ENCODE measurements around the gene CNBD2.
"Not testable (repeated sequence)": the region's sequence is repeated elsewhere in the genome, so short reads cannot be mapped to it uniquely, and the experiment has no call there.

Gene CNBD2

DNA sequence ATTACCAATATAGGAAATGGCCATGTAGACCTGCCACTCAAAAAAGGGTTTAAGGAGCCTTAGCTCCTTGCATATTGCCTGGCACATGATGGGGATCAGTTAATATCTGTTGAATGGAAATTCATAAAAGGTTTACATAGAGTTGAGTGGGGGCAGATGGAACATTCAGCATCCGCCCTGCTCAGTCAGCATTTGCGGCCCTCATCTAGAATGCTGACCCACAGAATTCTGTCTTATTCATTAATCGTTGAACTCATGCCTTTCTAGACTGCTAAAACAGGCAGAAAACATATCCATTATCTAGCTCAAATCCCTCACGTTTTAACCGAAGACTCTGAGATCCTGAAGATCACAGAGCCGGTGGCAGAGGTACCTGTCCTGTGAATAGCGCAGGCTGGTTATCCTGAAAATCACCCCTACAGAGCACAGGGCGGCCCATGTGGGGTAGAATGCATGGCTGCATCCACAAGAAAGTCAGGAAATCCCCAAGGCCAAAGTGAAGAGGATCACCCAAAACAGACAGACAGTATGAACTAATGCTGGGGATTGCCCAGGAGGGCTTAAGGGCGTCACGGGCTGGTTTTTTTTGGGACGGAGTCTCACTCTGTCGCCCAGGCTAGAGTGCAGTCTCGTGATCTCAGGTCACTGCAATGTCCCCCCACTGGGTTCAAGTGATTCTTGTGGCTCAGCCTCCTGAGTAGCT, 59.9 kb downstream of the CNBD2 start:
- DNase-seq, result no peak

DNA sequence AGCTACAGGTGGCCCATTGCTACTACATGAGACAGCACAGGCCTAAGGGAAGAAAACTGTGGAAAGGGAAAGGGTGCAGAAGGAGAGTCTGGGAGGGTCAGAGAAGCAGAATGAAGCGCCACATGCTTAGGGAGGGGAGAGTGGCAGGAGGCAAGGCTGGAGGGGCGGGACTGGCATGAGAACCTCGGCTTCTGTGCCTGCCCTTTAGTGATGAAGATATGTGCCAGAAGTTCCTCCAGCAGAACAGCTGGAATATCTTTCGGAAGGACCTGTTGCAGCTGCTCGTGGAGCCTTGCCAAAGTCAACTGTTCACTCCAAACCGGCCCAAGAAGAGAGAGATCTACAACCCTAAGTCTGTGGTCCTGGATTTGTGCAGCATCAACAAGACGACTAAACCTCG, 61.8 kb downstream of the CNBD2 start:
- no peak for DNase-seq

DNA sequence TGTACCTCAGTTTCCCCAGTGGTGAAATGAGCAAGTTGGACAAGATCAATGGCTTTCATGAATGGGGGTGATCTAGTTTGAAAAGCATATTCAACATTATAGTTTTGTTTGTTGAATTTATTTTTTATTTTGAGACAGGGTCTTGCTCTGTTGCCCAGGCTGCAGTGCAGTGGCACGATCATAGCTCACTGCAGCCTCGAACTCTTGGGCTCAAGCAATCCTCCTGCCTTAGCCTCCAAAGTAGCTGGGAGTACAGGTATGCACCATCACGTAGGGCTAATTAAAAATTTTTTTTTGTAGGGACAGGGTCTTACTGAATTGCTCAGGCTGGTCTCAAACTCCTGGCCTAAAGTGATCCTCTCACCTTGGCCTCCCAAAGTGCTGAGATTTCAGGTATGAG, 63.4 kb downstream of the CNBD2 start:
- no peak for DNase-seq

DNA sequence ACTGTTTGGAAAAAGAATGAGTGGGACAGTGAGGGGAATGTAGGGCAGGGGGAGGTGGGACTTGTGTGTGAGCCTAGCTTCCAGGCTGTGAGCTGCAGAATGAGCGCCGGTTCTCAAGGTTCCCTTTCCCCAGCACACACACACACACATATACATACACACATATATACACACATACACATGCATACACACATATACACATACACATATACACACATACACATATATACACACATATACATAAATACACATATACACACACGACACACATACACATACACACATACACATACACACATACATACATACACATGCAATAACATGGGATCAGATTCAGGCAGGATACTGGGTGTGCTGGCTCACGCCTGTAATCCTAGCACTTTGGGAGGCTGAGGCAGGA, 66.5 kb downstream of the CNBD2 start:
- DNase-seq, result no peak

DNA sequence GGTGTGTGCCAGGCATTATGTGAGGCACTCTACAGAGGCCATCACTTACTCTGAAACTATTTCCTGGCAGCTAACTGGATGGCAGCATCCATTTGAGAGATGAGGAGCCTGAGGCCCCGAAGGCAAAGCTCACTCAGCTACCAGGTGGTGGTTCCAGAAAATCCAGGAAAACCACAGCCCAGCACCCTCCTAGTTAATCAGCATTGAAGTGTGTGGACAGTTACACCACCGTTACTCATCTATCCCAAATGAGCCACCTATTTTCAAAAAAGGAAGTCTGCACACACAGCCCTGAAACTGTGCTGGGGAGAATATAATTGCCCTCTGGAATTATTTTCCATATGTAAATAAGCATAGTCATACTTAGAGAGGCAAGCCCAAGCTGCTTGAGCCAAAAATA, 67.4 kb downstream of the CNBD2 start:
- DNase-seq, result no peak

DNA sequence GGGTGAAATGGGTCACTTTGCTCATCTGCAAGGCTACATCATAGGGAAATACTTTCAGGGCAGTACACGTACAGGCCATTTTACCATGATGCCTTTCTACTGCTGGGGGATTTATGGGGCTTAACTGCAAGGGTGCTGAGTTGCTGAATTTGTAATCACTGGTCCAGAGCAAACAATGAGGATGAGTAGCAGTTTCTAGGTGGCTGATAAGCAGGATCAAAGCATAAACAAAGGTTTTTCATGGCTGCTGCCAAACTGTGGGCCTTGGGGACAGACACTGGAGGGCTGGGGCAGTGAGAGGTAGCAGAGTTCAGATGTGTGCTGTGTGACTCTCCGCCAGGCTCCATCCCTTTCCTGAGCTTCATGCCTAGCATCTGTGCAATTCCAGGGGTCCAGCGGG, 68.3 kb downstream of the CNBD2 start:
- no peak for DNase-seq

DNA sequence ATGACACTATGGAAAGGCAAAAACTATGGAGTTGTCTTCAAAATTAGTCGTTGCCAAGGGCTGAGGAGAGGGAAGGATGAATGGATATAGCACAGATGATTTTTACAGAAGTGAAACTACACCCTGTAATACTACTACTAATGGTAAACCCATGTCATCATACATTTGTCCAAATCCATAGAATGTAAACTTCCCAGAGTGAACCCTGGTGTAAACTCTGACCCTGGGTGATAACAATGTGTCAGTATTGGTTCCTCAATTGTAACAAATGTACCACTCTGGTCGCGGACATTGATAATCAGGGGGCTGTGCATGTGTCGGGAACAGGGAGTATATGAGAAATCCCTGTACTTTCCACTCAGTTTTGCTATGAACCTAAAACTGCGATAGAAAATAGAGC, 72.2 kb downstream of the CNBD2 start:
- DNase-seq, result no peak

DNA sequence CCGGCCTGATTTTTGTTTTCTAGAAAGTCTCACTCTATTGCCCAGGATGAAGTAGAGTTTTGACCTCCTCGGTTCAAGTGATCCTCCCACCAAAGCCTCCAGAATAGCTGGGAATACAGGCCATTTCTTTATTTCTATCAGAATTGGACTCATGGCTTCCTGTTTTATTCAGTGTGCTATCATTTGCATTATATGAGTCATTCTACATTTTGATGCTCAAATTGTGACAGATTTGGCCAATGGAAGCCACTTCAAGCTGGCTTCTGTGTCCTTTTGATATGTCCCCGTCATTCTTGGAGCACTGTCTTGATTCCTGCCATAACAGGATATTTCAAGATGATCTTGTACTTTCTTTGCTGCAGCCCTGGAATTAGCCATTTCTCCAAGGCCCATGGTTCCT, 75.1 kb downstream of the CNBD2 start:
- DNase-seq, result no peak

DNA sequence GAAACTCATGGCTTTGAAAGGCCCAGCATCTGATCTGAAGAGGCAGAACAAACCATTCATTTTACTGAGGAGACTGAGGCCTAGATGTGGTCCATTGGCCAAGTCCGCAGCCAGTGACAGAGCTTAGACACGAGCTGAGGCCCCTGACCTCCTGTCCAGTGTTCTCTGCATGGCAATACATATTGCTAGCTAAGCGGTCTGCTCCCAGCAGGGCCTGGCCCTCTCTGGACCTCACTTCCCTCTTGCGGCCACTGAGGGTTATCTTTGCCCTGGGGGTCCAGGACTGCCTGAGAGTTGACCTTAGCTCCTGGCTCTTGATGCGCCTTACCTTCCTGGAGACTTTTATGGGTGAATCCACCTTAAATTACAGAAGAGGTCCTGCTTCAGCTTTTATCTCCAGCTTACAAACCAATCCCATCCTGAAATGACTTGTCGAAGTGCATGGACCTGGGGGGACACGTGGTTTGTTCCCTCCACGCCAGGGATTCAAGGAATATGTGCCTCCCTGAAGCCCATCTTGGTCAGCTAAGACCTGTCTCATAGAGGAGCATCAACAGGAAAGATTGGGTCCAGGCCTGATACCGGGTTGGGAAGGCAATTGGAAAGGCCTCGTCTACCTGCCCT, 75.6 kb downstream of the CNBD2 start:
- no peak for DNase-seq

DNA sequence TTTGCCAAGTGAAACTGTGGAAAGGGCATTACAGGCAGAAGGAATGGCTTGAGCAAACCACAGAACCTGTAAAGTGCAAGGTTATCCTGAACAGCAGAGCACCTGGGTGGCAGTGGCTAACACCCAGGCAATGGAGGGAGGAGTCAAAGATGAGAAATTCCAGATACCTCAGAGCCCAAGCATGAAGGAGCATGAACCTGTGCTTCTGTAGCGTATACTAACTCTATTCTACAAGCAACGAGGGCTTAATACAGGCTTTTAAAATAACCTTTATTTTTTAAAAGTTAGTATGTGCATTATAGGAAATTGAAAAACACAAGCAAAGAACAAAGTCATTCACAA, 77.0 kb downstream of the CNBD2 start:
- no peak for DNase-seq

DNA sequence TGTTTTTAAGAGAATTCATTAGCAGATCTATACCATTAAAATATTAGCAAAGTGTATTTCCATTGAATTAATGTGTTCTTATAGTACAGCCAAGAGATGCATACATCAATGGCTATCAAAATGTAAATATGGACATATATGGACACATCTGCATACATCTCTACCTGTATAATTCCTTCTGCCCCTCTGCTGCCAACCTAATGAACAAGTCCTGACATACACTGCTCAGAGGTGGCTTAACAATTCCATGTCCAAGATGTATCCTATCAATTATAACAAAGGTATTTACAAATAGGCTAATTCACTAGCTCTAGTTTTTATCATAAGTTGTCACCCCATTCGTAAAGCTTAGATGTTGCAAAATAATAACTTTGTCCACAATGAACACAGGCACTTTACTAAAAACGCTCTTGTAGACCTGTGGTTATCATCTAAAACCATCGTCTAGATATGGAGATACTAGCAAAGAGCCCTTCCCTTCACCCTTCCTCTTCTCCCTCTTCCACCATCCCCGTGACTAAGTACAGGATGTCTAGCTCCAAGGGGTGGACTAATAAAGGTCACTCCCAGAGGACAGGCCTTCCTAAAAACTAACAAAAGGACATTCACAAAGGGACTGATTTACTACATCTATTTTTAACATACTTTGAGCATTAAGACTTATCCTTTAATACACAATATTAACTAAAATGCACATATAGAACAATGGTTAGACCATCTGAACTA, 77.8 kb downstream of the CNBD2 start:
- DNase-seq, result not testable (repeated sequence)

DNA sequence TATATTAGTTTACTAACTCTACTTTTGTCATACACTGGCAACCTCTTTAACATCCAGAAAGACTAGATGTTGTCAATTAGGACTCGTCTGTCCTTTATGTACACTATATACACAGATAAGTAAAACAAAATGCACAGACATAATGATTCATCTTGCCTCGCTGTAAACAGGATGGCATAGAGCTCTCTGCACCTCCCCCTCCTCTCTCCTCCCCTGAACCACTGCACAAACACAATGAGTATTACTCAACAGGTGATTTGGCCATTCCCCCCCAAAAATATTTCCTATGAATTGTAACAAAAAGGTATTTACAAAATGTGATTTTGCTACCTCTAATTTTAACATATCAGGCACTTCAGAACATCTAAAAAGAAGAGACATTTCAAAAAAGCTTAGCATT, 81.0 kb downstream of the CNBD2 start:
- not testable (repeated sequence) for DNase-seq

DNA sequence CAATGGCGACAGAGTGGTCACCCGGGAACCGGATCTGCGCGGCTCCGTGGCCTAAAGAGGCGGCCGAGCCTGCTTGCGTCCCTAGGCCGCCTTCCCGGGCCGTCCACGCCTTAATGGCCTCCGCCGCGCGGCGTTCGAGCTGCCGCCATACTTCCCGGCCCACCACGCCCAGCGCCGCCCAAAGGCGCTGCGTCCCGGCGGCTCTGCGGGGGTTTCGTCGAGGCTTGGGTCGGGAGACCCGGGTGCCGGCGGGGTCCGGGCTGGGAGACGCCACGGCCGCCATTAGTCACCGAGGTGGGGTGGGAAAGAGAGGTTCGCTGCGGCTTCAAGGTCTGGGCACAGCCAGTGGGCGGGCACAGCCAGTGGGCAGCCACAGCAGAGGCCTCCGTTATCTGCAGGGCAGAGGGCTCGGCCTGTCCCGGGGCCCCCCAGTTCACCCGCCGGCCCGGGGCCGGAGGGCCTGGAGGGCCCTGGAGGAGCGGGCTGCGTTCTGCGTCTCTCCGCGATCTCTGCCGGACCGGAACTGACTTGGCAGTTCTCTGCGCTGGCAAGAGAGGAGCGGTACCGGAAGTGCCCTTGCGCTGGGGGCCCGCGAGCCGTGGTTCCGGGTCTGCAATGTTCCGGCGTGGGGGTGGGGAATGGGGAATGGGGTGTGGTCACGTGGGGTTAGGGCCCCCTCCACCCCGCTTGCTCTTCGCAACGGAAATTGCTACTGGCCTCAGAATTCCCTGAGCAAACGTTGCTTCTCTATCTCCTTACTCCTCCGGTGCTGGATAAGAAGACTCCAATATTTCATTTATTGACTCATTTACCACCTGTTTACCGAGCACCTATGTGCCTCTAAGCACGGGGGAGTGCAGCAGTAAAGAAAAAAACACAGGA, 82.3 kb downstream of the CNBD2 start:
- DNase-seq, result peak; percentile 88

DNA sequence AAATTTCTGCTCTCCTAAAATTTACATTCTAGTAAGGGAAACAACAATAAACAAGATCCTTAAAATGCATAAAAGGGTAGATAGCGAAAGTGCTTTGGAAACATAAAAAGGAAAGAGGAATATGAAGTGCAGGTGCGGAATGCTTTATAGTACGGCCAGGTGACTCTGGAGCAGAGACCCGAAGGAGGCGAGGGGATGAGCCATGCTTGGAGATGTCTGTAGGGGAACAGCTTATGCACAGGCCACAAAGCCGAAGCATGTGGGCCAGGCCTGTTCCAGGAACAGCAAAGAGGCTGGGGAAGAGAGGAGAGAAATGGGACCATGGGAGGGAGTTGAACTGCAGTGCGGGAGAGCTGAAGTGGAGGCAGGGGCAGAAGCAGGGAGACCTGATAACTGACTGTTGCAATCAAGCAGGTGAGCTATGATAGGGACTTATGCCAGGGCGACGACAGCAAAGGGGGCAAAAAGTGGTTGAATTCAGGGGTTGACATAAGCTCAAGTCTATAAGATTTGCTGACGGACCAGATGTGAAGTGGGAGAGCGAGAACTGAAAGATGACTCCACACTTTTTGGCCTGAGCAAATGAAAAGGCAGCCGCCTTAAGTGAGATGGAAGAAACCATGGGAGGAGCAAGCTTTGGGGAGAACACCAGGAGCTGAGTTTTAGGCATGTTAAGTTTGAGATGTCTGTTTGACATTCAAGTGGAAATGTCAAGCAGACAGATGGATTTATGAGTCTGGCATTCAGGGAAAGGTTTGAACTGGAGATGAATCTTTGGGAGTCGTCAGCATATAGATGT, 83.1 kb downstream of the CNBD2 start:
- no peak for DNase-seq

DNA sequence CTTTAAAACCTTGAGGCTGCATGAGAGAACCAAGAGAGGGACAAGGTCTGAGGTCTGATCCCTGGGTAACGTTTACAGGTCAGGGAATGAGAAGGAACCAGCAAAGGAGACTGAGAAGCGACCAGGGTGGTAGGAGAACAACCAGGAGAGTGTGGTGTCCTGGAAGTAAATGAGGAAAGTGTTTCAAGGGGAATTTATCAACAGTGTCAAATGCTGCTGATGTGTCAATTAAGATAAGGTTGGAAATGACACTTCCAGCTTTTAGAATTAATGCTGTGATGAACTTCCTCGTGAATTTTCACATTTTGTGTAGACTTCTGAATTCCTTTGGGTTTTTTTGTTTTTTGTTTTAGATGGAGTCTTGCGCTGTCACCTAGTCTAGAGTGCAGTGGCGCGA, 83.7 kb downstream of the CNBD2 start:
- DNase-seq, result no peak

DNA sequence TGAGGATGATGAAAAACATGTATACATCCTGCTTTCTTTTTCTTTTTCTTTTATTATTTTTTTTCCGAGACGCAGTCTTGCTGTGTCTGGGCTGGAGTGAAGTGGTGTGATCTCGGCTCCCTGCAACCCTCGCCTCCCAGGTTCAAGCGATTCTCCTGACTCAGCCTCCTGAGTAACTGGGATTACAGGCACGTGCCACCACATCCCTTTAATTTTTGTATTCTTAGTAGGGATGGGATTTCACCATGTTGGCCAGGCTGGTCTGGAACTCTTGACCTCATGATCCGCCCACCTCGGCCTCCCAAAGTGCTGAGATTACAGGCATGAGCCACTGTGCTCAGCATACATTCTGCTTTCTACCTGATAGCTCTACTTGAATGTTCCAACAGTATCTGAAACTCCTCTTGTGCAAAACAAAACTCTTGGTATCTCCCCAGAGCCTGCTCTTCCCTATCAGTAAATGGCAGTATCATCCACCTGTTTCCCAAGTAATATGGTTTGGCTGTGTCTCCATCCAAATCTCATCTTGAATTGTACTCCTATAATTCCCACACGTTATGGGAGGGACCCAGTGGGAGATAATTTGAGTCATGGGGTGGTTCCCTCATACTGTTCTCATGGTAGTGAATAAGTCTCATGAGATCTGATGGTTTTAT, 85.6 kb downstream of the CNBD2 start:
- not testable (repeated sequence) for DNase-seq

DNA sequence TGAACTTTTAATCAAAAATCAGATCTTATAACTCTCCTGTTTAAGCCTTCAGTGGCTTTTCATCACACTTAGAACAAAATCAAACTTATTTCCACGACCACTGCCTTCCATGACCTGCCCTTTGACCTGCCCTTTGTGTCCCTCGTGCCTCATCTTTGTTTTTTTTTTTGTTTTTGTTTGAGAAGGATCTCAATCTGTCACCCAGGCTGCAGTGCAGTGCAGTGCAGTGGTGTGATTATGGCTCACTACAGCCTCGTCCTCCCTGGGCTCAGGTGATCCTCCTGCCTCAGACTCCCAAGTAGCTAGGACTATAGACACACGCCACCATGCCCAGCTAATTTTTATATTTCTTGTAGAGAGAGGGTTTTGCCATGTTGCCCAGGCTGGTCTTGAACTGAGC, 86.8 kb downstream of the CNBD2 start:
- DNase-seq, result no peak

DNA sequence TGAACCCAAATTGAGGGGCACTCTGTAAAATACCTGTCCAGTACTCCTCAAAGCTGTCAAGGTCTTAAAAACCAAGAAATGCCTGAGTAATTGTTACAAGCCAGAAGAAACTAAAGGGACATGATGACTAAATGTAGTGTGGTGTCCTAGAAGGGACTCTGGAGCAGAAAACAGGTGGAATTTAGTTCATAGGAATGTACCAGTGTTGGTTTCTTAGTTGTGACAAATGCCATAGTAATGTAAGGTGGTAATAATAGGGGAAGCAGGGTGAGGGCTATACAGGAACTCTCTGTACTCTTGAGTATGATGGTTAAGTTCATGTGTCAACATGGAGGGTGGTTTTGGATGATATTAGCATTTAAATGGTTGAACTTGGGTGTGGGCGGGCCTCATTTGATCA, 92.3 kb downstream of the CNBD2 start:
- no peak for DNase-seq

DNA sequence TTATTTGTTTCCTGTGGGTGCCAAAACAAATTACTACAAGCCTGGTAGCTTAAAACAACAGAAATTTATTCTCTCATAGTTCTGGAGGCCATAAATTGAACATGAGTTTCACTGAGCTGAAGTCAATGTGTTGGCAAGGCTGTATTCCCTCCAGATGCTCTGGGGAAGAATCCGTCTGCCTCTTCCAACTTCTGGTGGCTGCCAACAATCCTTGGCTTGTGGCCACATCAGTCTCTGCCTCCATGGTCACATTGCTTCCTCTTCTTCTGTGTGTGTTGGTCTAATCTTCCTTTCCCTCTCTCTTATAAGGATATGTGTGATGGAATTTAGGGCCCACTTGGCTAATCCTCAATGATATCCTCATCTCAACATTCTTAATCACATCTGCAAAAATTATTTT, 93.4 kb downstream of the CNBD2 start:
- DNase-seq, result no peak

DNA sequence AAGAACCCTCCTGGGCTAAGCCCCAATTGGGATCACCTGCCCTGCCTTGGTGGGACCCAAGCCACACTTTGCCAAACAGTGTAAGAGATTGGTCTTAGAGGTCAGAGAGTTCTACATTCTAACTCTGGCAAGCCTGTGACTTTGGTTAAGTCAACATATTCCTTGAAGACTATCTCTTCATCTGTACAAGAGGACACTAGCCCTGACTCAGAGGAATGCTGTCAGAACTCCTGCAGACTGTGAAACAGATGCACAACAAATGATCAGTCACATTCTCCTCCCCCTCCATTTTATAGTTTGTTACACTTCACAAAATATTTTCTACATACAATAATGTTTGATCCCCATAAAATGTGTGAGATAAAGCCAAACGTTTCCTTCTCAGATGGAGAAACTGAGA, 94.4 kb downstream of the CNBD2 start:
- no peak for DNase-seq

DNA sequence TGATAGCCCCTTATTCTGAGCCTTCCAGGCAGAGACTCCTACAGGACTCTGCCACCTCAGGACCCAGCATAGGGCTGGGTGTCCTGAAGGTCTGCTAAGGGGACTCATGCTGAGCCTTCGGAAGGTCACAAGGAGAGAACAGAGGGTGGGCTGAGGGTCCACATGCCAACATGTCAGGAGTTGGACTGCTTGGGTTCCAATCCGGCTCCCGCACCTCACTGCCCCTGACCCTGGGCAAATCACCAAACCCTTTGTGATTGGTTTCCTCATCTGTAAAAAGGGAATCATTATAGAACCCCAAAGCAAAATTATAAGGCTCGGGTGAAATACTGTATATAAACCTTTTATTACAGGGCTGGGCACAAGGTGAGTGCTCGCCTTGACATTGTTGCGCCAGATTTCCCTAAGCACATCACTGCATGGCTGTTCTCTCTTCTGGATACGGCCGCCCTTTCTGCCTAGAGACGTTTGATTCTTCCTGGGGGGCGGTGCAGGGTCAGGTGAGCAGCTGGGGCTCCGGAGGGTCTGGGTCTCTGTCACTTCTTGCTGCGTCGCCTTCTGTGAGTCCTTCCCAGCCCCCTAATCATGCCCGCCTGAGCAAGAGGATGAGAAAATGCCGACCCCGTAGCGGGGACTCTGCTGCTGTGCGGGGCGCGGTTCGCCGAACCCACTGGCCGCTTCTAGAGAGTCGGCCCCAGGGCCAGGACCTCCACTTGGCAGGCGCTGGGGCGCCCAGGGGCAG, 95.7 kb downstream of the CNBD2 start:
- no peak for DNase-seq

Measured in midbrain (tissue), 1 donor.